Osteocyte (in vitro differentiated cells): ENCODE measurements around the gene PLA2G4D. TPM values are rescaled to one million over a fixed set of nuclear protein-coding genes. Genes with fewer than 3 reads are reported as not detected.

Experiments used
- DNase-seq: peaks from one replicate; pipeline ENCODE4 v3.0.0; 2021; ENCODE audit warnings: mixed read lengths; ENCODE audit not compliant: unreplicated experiment; ENCODE audit errors: extremely low spot score
- H3K27ac Mint-ChIP-seq: one replicate; pipeline ENCODE4 v1.8.0; 2021; ENCODE audit warnings: mild to moderate bottlenecking, mixed read lengths; ENCODE audit not compliant: unreplicated experiment
- H3K27me3 Mint-ChIP-seq: one replicate; pipeline ENCODE4 v1.8.0; 2021; ENCODE audit warnings: mixed read lengths; ENCODE audit not compliant: unreplicated experiment
- H3K36me3 Mint-ChIP-seq: one replicate; pipeline ENCODE4 v1.8.0; 2021; ENCODE audit warnings: mixed read lengths; ENCODE audit not compliant: unreplicated experiment
- H3K4me1 Mint-ChIP-seq: one replicate; pipeline ENCODE4 v1.8.0; 2021; ENCODE audit warnings: mixed read lengths; ENCODE audit not compliant: unreplicated experiment
- H3K4me3 Mint-ChIP-seq: one replicate; pipeline ENCODE4 v1.8.0; 2021; ENCODE audit warnings: mild to moderate bottlenecking, moderate library complexity, mixed read lengths; ENCODE audit not compliant: unreplicated experiment
- H3K9me3 Mint-ChIP-seq: one replicate; pipeline ENCODE4 v1.8.0; 2021; ENCODE audit warnings: mixed read lengths; ENCODE audit not compliant: unreplicated experiment
- CTCF ChIP-seq: fragments of 200-600 bp; sonication (generic); IDR thresholded peaks from 2 replicates; pipeline ENCODE4 v1.5.0; 2021; ENCODE audit warnings: antibody characterized with exemption, mild to moderate bottlenecking, moderate library complexity
- total RNA-seq: library from RNA; stranded (reverse); gene quantifications from 2 replicates; pipeline ENCODE4 v1.2.1, GENCODE V29; 2021

Gene PLA2G4D
- total RNA-seq, 1 donor from 2014 or later: not detected

- Mint-ChIP-seq H3K36me3 (no peaks in the 10 kb centered on the region), H3K4me3 (no peak overlapping the region), H3K27me3 (peaks cover 62% of the 10 kb centered on the region), H3K4me1 (no peaks in the 10 kb centered on the region), H3K9me3 (no peaks in the 10 kb centered on the region), H3K27ac (no peak overlapping the region)
- TF ChIP-seq CTCF: no peak
- DNase-seq: peak; percentile 57
Measured at GRCh38 chr15:42118650-42119445, 24.5 kb upstream of the PLA2G4D start.

GRCh38 chr15:42111924-42112323 lies 17.6 kb upstream of the PLA2G4D start:
- no peaks in the 10 kb centered on the region for H3K4me1 Mint-ChIP-seq
- no peak overlapping the region for H3K4me3 Mint-ChIP-seq
- no peak for DNase-seq
- H3K36me3 Mint-ChIP-seq: no peaks in the 10 kb centered on the region
- H3K27ac Mint-ChIP-seq: no peak overlapping the region
- peaks cover 68% of the 10 kb centered on the region for H3K27me3 Mint-ChIP-seq
- peaks cover 11% of the 10 kb centered on the region for H3K9me3 Mint-ChIP-seq
- TF ChIP-seq CTCF: no peak

GRCh38 chr15:42110367-42110766 lies 16.0 kb upstream of the PLA2G4D start:
- TF ChIP-seq CTCF: no peak
- peaks cover 62% of the 10 kb centered on the region for H3K27me3 Mint-ChIP-seq

GRCh38 chr15:42108806-42109205 lies 14.4 kb upstream of the PLA2G4D start:
- Mint-ChIP-seq H3K27ac (no peak overlapping the region), H3K27me3 (peaks cover 54% of the 10 kb centered on the region), H3K9me3 (peaks cover 11% of the 10 kb centered on the region), H3K4me1 (no peaks in the 10 kb centered on the region), H3K4me3 (no peak overlapping the region), H3K36me3 (no peaks in the 10 kb centered on the region)
- no peak for TF ChIP-seq CTCF
- no peak for DNase-seq

More at GRCh38 chr15:42110367-42110766, 16.0 kb upstream of the PLA2G4D start:
- Mint-ChIP-seq H3K27ac (no peak overlapping the region), H3K9me3 (peaks cover 11% of the 10 kb centered on the region), H3K4me1 (no peaks in the 10 kb centered on the region), H3K4me3 (no peak overlapping the region), H3K36me3 (no peaks in the 10 kb centered on the region)
- DNase-seq: no peak

- Mint-ChIP-seq H3K4me3 (no peak overlapping the region), H3K27me3 (peaks cover 47% of the 10 kb centered on the region), H3K36me3 (no peaks in the 10 kb centered on the region), H3K9me3 (peaks cover 11% of the 10 kb centered on the region), H3K27ac (no peak overlapping the region), H3K4me1 (no peaks in the 10 kb centered on the region)
- TF ChIP-seq CTCF: no peak
- DNase-seq: no peak
Measured at GRCh38 chr15:42108189-42108588, 13.8 kb upstream of the PLA2G4D start.
